RPMI8226 (cell line): ENCODE data around the gene GRM8.
A peak's percentile ranks its signal among the peaks of the same experiment; 100 is the strongest.

Experiments used
- DNase-seq: peaks from one replicate; pipeline ENCODE4 v3.0.0-alpha.2; 2015

The GRM8 gene

GRCh38 chr7:126803990-126804389, 448.8 kb downstream of the GRM8 start:
- DNase-seq = no peak

GRCh38 chr7:126803060-126803665, 449.6 kb downstream of the GRM8 start:
- DNase-seq = peak; percentile 81

- DNase-seq = no peak
Measured at GRCh38 chr7:126801733-126802132, 451.0 kb downstream of the GRM8 start.

- no peak for DNase-seq
Measured at GRCh38 chr7:126799541-126799940, 453.2 kb downstream of the GRM8 start.

GRCh38 chr7:126792521-126792920, 460.2 kb downstream of the GRM8 start:
- no peak for DNase-seq

GRCh38 chr7:126791306-126791705, 461.4 kb downstream of the GRM8 start:
- no peak for DNase-seq

GRCh38 chr7:126790763-126791162, 462.0 kb downstream of the GRM8 start:
- no peak for DNase-seq

- no peak for DNase-seq
Measured at GRCh38 chr7:126783613-126784012, 469.1 kb downstream of the GRM8 start.

GRCh38 chr7:126780993-126781392, 471.7 kb downstream of the GRM8 start:
- no peak for DNase-seq

- DNase-seq = no peak
Measured at GRCh38 chr7:126778101-126778500, 474.6 kb downstream of the GRM8 start.

- no peak for DNase-seq
Measured at GRCh38 chr7:126776498-126776897, 476.2 kb downstream of the GRM8 start.

GRCh38 chr7:126774077-126774476, 478.7 kb downstream of the GRM8 start:
- no peak for DNase-seq

GRCh38 chr7:126768836-126769235, 483.9 kb downstream of the GRM8 start:
- no peak for DNase-seq

- no peak for DNase-seq
Measured at GRCh38 chr7:126760914-126761577, 491.7 kb downstream of the GRM8 start.

- no peak for DNase-seq
Measured at GRCh38 chr7:126755381-126755780, 497.4 kb downstream of the GRM8 start.

GRCh38 chr7:126750207-126750911, 502.4 kb downstream of the GRM8 start:
- DNase-seq = no peak

GRCh38 chr7:126728967-126729366, 523.8 kb downstream of the GRM8 start:
- DNase-seq = no peak

- DNase-seq = peak; percentile 4
Measured at GRCh38 chr7:126727930-126728391, 524.8 kb downstream of the GRM8 start.

- DNase-seq = no peak
Measured at GRCh38 chr7:126723966-126724544, 528.7 kb downstream of the GRM8 start.

GRCh38 chr7:126720232-126720631, 532.5 kb downstream of the GRM8 start:
- DNase-seq = peak; percentile 25

GRCh38 chr7:126718419-126718818, 534.3 kb downstream of the GRM8 start:
- no peak for DNase-seq

- DNase-seq = no peak
Measured at GRCh38 chr7:126716321-126716720, 536.4 kb downstream of the GRM8 start.

GRCh38 chr7:126715076-126715475, 537.7 kb downstream of the GRM8 start:
- DNase-seq = no peak
